ENCODE measurements around the gene ZNF224. TPM values are rescaled to one million over a fixed set of nuclear protein-coding genes. Genes with fewer than 3 reads are reported as not detected.

Gene ZNF224
- total and polyA plus RNA-seq, 2 of the 13 experiments (the other 11 are each of a cell fraction or from before 2014, with no cell fraction given) = 13.0 to 16.1 TPM

GRCh38 chr19:44113138-44113783, 19.1 kb downstream of the ZNF224 start, which contains the start of gene ZNF225 (continued):
- TF ChIP-seq THAP9 (CRISPR knock-in tag; IDR thresholded peaks at IDR 0.05; ENCODE audit: borderline replicate concordance) (peak; percentile 50), NFE2L2 (IDR thresholded peaks at IDR 0.05; ENCODE audit: low read length) (no peak), FOXK1 (CRISPR knock-in tag; IDR thresholded peaks at IDR 0.05; ENCODE audit: borderline replicate concordance, low read depth) (no peak), DMAP1 (CRISPR knock-in tag; IDR thresholded peaks at IDR 0.05) (no peak), ZNF24 (IDR thresholded peaks at IDR 0.05) (no peak), NR2F6 (IDR thresholded peaks at IDR 0.05) (no peak), NR2F6 (CRISPR knock-in tag; IDR thresholded peaks at IDR 0.05) (peak; percentile 54; the same call in 1 of the 2 replicates), ZNF790 (CRISPR knock-in tag; IDR thresholded peaks at IDR 0.05; ENCODE audit: borderline replicate concordance) (no peak), AHR (CRISPR knock-in tag; IDR thresholded peaks at IDR 0.05) (no peak), STAG1 (CRISPR knock-in tag; IDR thresholded peaks at IDR 0.05) (no peak; the same call in none of the 2 replicates), CBX1 (IDR thresholded peaks at IDR 0.05; ENCODE audit: low read depth) (no peak), TEAD3 (CRISPR knock-in tag; optimal IDR thresholded peaks at IDR 0.05; ENCODE audit: borderline replicate concordance) (no peak), ZNF639 (CRISPR knock-in tag; conservative IDR thresholded peaks at IDR 0.05) (no peak), KAT2B (IDR thresholded peaks at IDR 0.05; ENCODE audit: borderline replicate concordance, low read depth, low read length) (no peak)
- TF ChIP-seq, protein P1, sequence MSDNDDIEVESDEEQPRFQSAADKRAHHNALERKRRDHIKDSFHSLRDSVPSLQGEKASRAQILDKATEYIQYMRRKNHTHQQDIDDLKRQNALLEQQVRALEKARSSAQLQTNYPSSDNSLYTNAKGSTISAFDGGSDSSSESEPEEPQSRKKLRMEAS (IDR thresholded peaks at IDR 0.05) = no peak; the same call in 1 of the 2 replicates
- TF ChIP-seq, protein P2, sequence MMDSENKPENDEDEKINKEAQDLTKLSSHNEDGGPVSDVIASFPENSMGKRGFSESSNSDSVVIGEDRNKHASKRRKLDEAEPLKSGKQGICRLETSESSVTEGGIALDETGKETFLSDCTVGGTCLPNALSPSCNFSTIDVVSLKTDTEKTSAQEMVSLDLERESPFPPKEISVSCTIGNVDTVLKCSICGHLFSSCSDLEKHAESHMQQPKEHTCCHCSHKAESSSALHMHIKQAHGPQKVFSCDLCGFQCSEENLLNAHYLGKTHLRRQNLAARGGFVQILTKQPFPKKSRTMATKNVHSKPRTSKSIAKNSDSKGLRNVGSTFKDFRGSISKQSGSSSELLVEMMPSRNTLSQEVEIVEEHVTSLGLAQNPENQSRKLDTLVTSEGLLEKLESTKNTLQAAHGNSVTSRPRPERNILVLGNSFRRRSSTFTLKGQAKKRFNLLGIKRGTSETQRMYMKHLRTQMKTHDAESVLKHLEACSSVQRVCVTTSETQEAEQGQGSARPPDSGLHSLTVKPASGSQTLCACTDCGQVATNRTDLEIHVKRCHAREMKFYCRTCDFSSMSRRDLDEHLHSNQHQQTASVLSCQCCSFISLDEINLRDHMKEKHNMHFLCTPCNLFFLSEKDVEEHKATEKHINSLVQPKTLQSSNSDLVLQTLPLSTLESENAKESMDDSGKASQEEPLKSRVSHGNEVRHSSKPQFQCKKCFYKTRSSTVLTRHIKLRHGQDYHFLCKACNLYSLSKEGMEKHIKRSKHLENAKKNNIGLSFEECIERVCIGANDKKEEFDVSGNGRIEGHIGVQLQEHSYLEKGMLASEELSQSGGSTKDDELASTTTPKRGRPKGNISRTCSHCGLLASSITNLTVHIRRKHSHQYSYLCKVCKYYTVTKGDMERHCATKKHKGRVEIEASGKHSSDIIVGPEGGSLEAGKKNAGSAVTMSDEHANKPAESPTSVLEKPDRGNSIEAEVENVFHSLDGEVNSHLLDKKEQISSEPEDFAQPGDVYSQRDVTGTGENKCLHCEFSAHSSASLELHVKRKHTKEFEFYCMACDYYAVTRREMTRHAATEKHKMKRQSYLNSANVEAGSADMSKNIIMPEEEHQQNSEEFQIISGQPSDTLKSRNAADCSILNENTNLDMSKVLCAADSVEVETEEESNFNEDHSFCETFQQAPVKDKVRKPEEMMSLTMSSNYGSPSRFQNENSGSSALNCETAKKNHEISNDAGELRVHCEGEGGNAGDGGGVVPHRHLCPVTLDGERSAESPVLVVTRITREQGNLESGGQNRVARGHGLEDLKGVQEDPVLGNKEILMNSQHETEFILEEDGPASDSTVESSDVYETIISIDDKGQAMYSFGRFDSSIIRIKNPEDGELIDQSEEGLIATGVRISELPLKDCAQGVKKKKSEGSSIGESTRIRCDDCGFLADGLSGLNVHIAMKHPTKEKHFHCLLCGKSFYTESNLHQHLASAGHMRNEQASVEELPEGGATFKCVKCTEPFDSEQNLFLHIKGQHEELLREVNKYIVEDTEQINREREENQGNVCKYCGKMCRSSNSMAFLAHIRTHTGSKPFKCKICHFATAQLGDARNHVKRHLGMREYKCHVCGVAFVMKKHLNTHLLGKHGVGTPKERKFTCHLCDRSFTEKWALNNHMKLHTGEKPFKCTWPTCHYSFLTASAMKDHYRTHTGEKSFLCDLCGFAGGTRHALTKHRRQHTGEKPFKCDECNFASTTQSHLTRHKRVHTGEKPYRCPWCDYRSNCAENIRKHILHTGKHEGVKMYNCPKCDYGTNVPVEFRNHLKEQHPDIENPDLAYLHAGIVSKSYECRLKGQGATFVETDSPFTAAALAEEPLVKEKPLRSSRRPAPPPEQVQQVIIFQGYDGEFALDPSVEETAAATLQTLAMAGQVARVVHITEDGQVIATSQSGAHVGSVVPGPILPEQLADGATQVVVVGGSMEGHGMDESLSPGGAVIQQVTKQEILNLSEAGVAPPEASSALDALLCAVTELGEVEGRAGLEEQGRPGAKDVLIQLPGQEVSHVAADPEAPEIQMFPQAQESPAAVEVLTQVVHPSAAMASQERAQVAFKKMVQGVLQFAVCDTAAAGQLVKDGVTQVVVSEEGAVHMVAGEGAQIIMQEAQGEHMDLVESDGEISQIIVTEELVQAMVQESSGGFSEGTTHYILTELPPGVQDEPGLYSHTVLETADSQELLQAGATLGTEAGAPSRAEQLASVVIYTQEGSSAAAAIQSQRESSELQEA (CRISPR knock-in tag; IDR thresholded peaks at IDR 0.05; ENCODE audit: not compliant biosample characterization) = no peak
- TF ChIP-seq, protein P3, sequence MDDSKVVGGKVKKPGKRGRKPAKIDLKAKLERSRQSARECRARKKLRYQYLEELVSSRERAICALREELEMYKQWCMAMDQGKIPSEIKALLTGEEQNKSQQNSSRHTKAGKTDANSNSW (CRISPR knock-in tag; IDR thresholded peaks at IDR 0.05; ENCODE audit: borderline replicate concordance) = no peak
- TF ChIP-seq, protein P4, sequence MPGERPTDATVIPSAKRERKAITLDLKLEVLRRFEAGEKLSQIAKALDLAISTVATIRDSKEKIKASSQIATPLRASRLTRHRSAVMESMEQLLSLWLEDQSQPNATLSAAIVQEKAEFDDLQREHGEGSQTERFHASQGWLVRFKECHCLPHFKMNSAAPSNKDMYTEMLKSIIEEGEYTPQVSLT (CRISPR knock-in tag; IDR thresholded peaks at IDR 0.05; ENCODE audit: borderline replicate concordance, low read depth) = no peak

Measured in HepG2 (cell line).